ENCODE measurements around the gene SWSAP1. TPM values are rescaled to one million over a fixed set of nuclear protein-coding genes. Genes with fewer than 3 reads are reported as not detected.

SWSAP1 gene
- total RNA-seq, 2 donors from 2014 or later: 1.3 to 1.5 TPM

DNA sequence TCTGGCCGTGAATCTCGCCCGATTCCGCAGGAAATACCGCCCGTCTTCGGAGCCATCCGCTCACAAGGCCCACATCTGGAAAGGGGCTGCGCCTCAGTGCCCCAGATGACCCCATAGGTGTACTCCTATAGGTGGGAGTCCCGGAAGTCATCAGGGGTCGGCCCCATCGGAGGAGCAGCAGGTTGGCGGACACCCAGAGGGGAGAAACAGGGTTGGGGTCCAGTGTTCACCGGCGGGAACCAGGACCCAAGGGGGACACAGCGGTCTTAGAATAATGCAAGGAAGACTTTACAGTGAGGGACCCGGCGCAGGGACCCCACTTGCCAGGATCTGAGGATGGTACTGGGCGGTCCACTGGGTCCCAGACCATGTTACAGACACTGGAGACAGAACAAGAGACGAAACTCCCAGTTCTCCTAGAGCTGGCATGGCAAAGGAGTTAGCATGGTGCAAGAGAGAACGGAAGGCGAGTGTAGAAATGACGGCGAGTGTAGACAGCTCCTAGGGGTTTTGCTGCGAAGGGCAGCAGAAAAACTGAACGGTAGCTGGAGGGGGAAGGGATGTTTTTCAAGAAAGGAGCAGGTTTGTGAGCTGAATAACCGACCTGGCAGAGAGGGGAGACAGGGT is 48.8 kb downstream of the SWSAP1 start:
- DNase-seq (no peak), ATAC-seq (no peak)
- intact Hi-C loops (cut with DNase I): no loop called here

DNA sequence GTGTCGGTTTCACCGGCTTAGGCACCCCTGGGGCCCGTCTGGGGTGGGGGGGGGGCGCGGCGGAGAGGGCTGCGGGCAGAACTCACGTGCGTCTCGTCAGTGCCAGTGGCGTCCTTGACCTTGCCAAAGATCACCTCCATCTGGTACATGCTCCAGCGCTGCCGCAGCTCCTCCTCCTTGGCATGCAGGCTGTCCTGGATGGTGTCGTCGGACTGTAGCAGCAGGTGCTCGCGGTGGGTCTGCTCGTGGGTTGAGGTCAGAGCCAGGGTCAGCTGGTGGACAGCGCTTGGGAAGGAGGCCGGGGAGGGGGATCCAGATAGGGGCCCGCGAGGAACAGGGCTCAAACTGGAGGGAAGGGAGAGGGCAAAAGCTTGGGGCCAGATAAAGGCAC is 49.3 kb downstream of the SWSAP1 start:
- no peak for ATAC-seq
- no peak for DNase-seq
- intact Hi-C loops (cut with DNase I): no loop called here

Other genes with a start within 250 kb of the SWSAP1 start
- gene SPC24, start 218.9 kb upstream of the SWSAP1 start, total RNA-seq: 1 to 10 TPM; 3.4 to 3.9 TPM
- gene KANK2, start 177.1 kb upstream of the SWSAP1 start, total RNA-seq: 100 to 1,000 TPM; 238 to 255 TPM
- 10 to 100 TPM in 1 of 2 donors, 1 to 10 TPM in 1; 4.0 to 20.3 TPM for gene ANGPTL8, start 135.0 kb upstream of the SWSAP1 start, total RNA-seq
- 10 to 100 TPM; 37.5 to 61.1 TPM for gene DOCK6, start 112.1 kb upstream of the SWSAP1 start, total RNA-seq
- not detected for gene TSPAN16, start 78.5 kb upstream of the SWSAP1 start, total RNA-seq
- gene RAB3D, start 35.0 kb upstream of the SWSAP1 start, total RNA-seq: 10 to 100 TPM; 12.2 to 14.2 TPM
- gene TMEM205, start 28.4 kb upstream of the SWSAP1 start, total RNA-seq: 10 to 100 TPM; 89.9 to 96.6 TPM
- gene CCDC159, start 28.1 kb upstream of the SWSAP1 start, total RNA-seq: 10 to 100 TPM; 16.4 to 20.0 TPM
- gene PLPPR2, start 19.2 kb upstream of the SWSAP1 start, total RNA-seq: 10 to 100 TPM; 23.5 to 28.3 TPM
- gene EPOR, start 9.6 kb downstream of the SWSAP1 start, total RNA-seq: 1 to 10 TPM; 7.5 to 7.7 TPM
- gene RGL3, start 44.6 kb downstream of the SWSAP1 start, total RNA-seq: 10 to 100 TPM; 11.3 to 15.1 TPM
- gene ODAD3, start 60.5 kb downstream of the SWSAP1 start, total RNA-seq: under 1 TPM; 0.56 to 0.68 TPM
- 100 to 1,000 TPM; 132 to 139 TPM for gene PRKCSH, start 61.0 kb downstream of the SWSAP1 start, total RNA-seq
- gene ELAVL3, start 106.4 kb downstream of the SWSAP1 start, total RNA-seq: under 1 TPM; 0.24 to 0.50 TPM
- 1 to 10 TPM; 3.7 to 4.9 TPM for gene ZNF653, start 131.2 kb downstream of the SWSAP1 start, total RNA-seq
- 100 to 1,000 TPM in 1 of 2 donors, 10 to 100 TPM in 1; 99.4 to 105 TPM for gene ECSIT, start 154.5 kb downstream of the SWSAP1 start, total RNA-seq
- 100 to 1,000 TPM; 159 to 208 TPM for gene CNN1, start 164.2 kb downstream of the SWSAP1 start, total RNA-seq
- 10 to 100 TPM; 36.8 to 37.2 TPM for gene ELOF1, start 184.6 kb downstream of the SWSAP1 start, total RNA-seq
- gene ACP5, start 203.0 kb downstream of the SWSAP1 start, total RNA-seq: 1 to 10 TPM; 4.5 to 5.4 TPM
- 1 to 10 TPM; 5.1 to 5.4 TPM for gene ZNF627, start 222.8 kb downstream of the SWSAP1 start, total RNA-seq

Measured in left cardiac atrium (tissue), 4 donors.